NAMALWA (cell line): Measurements from ENCODE around the gene SPDYE16.
"Not testable (repeated sequence)": the region's sequence is repeated elsewhere in the genome, so short reads cannot be mapped to it uniquely, and the experiment has no call there.

Source experiments
- DNase-seq: peaks from one replicate; pipeline ENCODE4 v3.0.0-alpha.2; 2015; ENCODE audit warnings: low spot score

SPDYE16 gene

GRCh38 chr7:76504351-76505167 lies 38.5 kb downstream of the SPDYE16 start:
- not testable (repeated sequence) for DNase-seq

DNA sequence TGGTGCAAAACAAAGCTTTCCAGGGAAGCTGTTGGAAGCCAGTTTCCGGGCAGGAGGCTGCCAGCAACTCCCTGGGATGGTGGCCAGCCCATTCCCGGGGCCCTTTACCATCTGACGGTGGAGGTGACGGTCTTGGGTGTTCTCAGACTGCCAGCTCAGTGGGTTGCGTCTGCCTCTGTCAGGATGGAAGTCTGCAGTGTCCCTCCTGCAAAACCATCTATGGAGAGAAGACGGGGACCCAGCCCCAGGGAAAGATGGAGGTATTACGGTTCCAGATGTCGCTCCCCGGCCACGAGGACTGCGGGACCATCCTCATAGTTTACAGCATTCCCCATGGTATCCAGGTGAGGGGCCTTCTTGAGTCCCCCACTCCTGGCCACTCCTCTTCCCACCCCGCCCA lies 39.9 kb downstream of the SPDYE16 start:
- not testable (repeated sequence) for DNase-seq

- DNase-seq, result not testable (repeated sequence)
Observed at GRCh38 chr7:76502836-76503235, 40.3 kb downstream of the SPDYE16 start.

GRCh38 chr7:76502224-76502623 lies 40.9 kb downstream of the SPDYE16 start:
- not testable (repeated sequence) for DNase-seq

GRCh38 chr7:76499924-76500241 lies 43.2 kb downstream of the SPDYE16 start:
- not testable (repeated sequence) for DNase-seq

DNA sequence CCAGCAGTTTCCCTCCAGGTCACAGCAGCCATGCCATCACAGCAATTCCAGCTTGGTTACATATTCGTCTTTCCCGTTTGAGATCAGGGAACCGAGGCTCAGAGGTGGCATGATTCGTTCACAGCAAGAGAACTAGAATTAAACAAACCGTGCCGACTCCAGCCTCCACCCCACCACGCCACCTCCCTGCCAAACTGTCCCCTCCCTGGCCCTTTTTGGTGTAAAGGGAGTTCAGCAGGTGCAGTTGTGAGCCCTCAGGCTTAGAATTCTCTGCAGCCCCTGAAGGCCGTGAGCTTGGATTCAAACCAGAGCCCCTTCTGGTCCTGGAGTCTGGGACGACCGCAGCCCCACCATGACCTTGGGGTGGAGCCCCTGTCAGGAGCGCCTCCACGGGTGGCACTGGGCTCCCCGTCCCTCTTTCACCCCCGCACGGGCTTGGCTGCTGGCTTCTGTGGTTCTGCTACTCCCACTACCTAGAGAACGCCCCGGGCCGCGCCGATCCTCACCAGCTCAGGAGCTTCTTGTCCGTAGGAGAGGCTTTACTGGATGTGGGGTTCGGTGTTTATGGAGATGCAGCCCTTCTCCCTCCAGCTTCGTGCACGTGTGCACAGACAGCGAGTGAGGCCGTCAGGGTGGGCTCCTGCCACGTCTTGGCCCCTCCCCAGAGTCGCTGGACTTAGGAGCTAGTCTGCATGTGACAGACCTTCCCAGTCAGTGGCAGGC lies 43.7 kb downstream of the SPDYE16 start:
- DNase-seq, result peak; percentile 17

DNA sequence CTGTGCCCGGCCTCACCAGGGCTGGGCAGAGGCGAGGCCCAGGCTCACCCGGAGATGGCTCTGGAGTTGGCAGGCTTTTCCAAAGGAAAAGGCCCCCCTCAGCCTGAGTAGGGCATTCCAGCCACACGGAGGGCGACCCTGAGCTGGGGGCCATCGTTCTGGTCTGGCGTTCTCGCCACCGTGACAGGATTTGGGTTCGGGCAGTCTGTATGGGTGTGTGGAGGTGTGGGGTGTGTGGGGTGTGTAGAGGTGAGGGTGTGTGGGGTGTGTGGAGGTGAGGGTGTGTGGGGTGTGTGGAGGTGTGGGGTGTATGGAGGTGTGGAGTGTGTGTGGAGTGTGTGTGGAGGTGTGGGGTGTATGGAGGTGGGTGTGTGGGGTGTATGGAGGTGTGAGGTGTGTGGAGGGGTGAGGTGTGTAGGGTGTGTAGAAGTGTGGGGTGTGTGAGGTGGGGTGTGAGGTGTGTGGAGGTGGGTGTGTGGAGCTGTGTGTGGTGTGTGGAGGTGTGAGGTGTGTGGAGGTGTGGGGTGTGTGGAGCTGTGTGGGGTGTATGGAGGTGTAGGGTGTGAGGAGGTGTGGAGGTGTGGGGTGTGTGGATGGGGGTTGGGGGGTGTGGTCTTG lies 44.4 kb downstream of the SPDYE16 start:
- DNase-seq, result not testable (repeated sequence)

GRCh38 chr7:76497918-76498582 lies 45.0 kb downstream of the SPDYE16 start:
- DNase-seq, result not testable (repeated sequence)

GRCh38 chr7:76495717-76496116 lies 47.4 kb downstream of the SPDYE16 start:
- not testable (repeated sequence) for DNase-seq

DNA sequence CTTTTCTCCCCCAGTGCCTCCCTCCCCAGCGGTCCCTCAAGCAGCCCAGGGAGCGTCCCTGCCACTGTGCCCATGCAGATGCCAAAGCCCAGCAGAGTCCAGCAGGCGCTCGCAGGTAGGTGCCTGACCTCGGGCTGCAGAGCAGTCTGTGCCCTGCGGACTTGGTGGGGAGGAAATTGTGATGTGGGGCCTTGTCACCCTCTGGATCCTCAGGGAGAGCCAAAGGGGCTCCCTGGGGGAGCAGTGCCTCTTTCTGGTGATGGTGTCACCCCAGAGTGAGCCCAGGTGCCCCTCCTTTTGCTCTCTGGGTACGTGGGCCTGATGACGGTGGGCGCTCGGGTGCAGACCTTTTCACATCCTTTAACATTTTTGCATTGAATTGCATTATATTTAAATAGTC lies 51.0 kb downstream of the SPDYE16 start:
- not testable (repeated sequence) for DNase-seq

DNA sequence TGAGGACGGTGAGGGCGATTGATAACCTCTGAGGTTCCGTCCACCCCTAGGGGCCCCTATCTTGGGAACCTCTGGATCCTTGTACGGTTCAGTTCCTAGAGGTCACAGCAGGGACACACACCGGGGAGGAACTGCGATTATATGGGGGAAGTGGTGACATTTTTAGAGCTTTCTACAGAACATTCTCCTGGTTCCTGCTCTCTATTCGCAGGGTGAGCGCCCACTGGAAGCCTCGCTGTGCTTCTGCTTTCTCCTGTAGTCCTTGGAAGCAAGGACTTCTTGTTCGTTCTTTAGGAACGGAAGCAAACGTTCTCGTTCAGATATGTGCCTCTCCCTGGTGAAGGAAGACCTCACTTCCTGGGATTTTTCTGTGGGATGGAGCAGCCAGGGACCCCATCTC lies 55.1 kb downstream of the SPDYE16 start:
- not testable (repeated sequence) for DNase-seq

DNA sequence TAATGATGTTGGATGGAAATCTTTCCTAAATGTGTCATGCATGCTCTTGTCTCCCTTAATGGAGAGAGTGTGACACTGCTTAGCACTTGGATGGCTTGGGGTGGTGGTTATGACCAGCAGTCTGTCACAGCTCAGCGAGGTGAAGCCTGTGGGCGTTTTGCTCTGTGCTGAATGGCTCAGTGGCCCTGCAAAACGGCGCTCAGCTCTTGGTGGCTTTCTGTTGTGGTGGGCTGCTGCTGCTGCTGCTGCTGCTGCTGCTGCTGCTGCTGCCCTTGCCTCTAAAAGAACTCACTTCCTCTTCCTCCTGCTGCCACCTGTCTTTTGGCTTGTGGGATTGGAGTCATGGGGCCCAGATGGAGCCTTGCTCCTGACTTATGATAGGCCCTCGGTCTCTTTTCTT lies 56.5 kb downstream of the SPDYE16 start:
- DNase-seq, result not testable (repeated sequence)

DNA sequence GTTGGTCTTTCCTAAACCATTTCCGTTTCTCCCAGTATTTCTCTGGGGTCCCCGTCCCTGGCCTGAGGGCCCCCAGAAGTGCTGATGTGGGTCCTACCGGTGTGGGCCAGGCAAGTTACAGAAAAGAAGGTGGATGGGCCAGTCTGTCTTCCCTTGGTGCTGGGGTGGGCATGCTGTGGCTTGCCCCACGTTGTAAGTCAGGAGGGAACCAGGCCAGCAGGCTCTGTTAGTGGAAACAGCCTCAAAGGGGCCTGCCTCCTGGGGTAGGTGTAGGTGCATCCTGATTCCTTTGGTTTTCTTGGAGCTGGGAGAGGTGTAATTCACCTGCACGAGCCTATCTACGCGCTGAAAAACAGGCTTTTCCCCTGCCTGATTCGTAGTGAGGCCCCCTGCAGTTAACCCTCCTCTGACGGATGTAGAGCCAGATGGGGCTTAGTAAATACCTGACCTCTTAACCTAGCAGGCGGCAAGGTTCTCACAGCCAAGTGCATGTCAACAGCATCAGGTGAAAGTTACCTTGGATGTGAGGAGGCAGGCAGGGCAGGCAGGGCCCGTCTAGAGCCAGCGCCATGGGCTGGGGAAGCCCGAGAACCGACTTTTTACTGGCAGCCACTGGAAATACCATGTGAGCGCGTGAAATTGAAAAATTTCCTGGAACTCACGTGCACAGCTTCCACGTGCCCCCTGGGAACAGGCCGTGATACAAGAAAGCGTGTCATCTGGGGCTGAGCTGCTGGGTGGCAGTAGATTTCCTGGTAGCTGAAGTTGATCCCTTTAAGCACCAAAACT lies 57.1 kb downstream of the SPDYE16 start:
- not testable (repeated sequence) for DNase-seq

GRCh38 chr7:76484456-76484855 lies 58.6 kb downstream of the SPDYE16 start:
- DNase-seq, result not testable (repeated sequence)

GRCh38 chr7:76483081-76483480 lies 60.0 kb downstream of the SPDYE16 start:
- DNase-seq, result not testable (repeated sequence)

DNA sequence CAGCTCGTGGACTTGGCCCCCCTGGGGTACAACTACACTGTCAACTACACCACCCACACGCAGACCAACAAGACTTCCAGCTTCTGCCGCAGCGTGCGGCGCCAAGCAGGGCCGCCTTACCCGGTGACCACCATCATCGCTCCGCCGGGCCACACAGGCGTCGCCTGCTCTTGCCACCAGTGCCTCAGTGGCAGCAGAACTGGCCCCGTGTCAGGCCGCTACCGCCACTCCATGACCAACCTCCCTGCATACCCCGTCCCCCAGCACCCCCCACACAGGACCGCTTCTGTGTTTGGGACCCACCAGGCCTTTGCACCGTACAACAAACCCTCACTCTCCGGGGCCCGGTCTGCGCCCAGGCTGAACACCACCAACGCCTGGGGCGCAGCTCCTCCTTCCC lies 60.4 kb downstream of the SPDYE16 start:
- not testable (repeated sequence) for DNase-seq
